Thoracic aorta (tissue), 2 donors: ENCODE data around the gene OAS1. TPM values are rescaled to one million over a fixed set of nuclear protein-coding genes. Genes with fewer than 3 reads are reported as not detected.

ENCODE experiments used
- ATAC-seq: fragments of 150-250 bp; one replicate; pipeline ENCODE4 v1.8.0; 2017; ENCODE audit warnings: low read depth; ENCODE audit not compliant: insufficient number of reproducible peaks, low FRiP score
- DNase-seq: peaks from one replicate; pipeline ENCODE4 v3.0.0-alpha.2; 2020; ENCODE audit warnings: low spot score
- H3K27ac ChIP-seq, 2 donors: fragments of 200-600 bp; sonication (generic); 1 replicate in 1 of 2; 2 replicates in 1 of 2; pipeline ENCODE4 v1.5.1; 2016; ENCODE audit warnings: mild to moderate bottlenecking in 2 of 2, moderate library complexity in 2 of 2
- H3K27me3 ChIP-seq: fragments of 200-600 bp; sonication (generic); replicated peaks from 2 replicates; pipeline ENCODE4 v1.6.0; 2016; ENCODE audit warnings: mild to moderate bottlenecking; ENCODE audit not compliant: insufficient read depth
- H3K36me3 ChIP-seq: fragments of 200-600 bp; sonication (generic); one replicate; pipeline ENCODE4 v1.5.1; 2016
- H3K4me1 ChIP-seq, 2 donors: fragments of 200-600 bp; sonication (generic); 1 replicate in 1 of 2; 2 replicates in 1 of 2; pipeline versions ENCODE4 v1.5.1 to v1.6.0; 2016; ENCODE audit warnings: low read depth in 2 of 2, mild to moderate bottlenecking in 1 of 2; ENCODE audit not compliant: control insufficient read depth in 1 of 2
- H3K4me3 ChIP-seq: fragments of 200-600 bp; sonication (generic); 2 replicates; pipeline ENCODE4 v1.5.1; 2016; ENCODE audit warnings: mild to moderate bottlenecking
- H3K9me3 ChIP-seq: fragments of 200-600 bp; sonication (generic); 2 replicates; pipeline ENCODE4 v1.5.1; 2016
- total RNA-seq, 2 donors: library from RNA; depleted of rRNA; stranded (reverse); fragments of >200 nt; gene quantifications; one replicate each; pipeline versions ENCODE4 v1.1.0 to v1.2.3, GENCODE V29; 2016
- TF ChIP-seq, protein P1 (sequence below): fragments of 200-600 bp; sonication (generic); IDR thresholded peaks from one replicate; pipeline ENCODE4 v1.5.1; 2019; ENCODE audit warnings: antibody characterized with exemption

OAS1 gene
- total RNA-seq, 2 donors from 2014 or later = 9.4 to 15.3 TPM

- no peak for ATAC-seq
These were observed 38.2 kb upstream of the OAS1 start for GRCh38 chr12:112868459-112869041.

DNA sequence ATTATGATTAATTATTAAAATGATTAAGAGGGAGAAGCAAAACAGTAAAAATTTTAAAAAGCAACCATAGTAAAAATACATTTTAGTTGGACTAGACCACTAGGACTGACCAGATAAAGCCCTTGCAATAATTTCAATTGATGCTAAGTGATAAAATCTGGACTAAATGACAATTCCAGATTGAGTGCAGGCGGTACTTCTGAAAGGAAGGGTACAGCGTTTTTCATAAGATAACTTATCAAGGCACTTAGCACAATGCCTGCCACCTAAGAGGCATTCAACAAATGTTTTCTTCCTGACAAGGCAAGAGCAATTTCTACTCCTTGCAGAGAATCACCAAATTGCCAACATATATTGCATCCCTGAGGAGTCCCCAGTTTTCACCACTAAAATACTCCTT is 37.7 kb upstream of the OAS1 start:
- no peaks in the 10 kb centered on the region for H3K4me1 ChIP-seq
- no peak overlapping the region for H3K4me3 ChIP-seq
- ATAC-seq = no peak
- no peaks in the 10 kb centered on the region for H3K9me3 ChIP-seq
- TF ChIP-seq, protein P1, sequence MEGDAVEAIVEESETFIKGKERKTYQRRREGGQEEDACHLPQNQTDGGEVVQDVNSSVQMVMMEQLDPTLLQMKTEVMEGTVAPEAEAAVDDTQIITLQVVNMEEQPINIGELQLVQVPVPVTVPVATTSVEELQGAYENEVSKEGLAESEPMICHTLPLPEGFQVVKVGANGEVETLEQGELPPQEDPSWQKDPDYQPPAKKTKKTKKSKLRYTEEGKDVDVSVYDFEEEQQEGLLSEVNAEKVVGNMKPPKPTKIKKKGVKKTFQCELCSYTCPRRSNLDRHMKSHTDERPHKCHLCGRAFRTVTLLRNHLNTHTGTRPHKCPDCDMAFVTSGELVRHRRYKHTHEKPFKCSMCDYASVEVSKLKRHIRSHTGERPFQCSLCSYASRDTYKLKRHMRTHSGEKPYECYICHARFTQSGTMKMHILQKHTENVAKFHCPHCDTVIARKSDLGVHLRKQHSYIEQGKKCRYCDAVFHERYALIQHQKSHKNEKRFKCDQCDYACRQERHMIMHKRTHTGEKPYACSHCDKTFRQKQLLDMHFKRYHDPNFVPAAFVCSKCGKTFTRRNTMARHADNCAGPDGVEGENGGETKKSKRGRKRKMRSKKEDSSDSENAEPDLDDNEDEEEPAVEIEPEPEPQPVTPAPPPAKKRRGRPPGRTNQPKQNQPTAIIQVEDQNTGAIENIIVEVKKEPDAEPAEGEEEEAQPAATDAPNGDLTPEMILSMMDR = no peak
- H3K36me3 ChIP-seq = no peaks in the 10 kb centered on the region
- DNase-seq = no peak
- no peak overlapping the region for H3K27ac ChIP-seq
- no peaks in the 10 kb centered on the region for H3K27me3 ChIP-seq

More at GRCh38 chr12:112868459-112869041, 38.2 kb upstream of the OAS1 start:
- Histone ChIP-seq H3K36me3 (no peaks in the 10 kb centered on the region), H3K27me3 (no peaks in the 10 kb centered on the region), H3K9me3 (no peaks in the 10 kb centered on the region), H3K27ac (no peak overlapping the region), H3K4me1 (no peaks in the 10 kb centered on the region), H3K4me3 (no peak overlapping the region)
- DNase-seq = no peak
- TF ChIP-seq, protein P1 = no peak

GRCh38 chr12:112869778-112870177 is 37.0 kb upstream of the OAS1 start:
- TF ChIP-seq, protein P1 = no peak
- no peaks in the 10 kb centered on the region for H3K4me1 ChIP-seq
- no peak overlapping the region for H3K4me3 ChIP-seq
- no peaks in the 10 kb centered on the region for H3K27me3 ChIP-seq
- ATAC-seq (no peak), DNase-seq (no peak)
- no peak overlapping the region for H3K27ac ChIP-seq
- H3K9me3 ChIP-seq = no peaks in the 10 kb centered on the region
- H3K36me3 ChIP-seq = no peaks in the 10 kb centered on the region

GRCh38 chr12:112870267-112870980 is 36.3 kb upstream of the OAS1 start:
- TF ChIP-seq, protein P1 = no peak
- Histone ChIP-seq H3K36me3 (no peaks in the 10 kb centered on the region), H3K9me3 (no peaks in the 10 kb centered on the region), H3K27ac (no peak overlapping the region), H3K4me1 (no peaks in the 10 kb centered on the region), H3K27me3 (no peaks in the 10 kb centered on the region), H3K4me3 (no peak overlapping the region)
- no peak for DNase-seq
- ATAC-seq = no peak

- no peak for DNase-seq
- Histone ChIP-seq H3K27ac (no peak overlapping the region), H3K9me3 (no peaks in the 10 kb centered on the region), H3K27me3 (no peaks in the 10 kb centered on the region), H3K36me3 (no peaks in the 10 kb centered on the region), H3K4me1 (no peaks in the 10 kb centered on the region), H3K4me3 (no peak overlapping the region)
- TF ChIP-seq, protein P1 = no peak
- ATAC-seq = no peak
These were observed 31.2 kb upstream of the OAS1 start for GRCh38 chr12:112875608-112876007.
